Stimulated activated CD4-positive, alpha-beta T cell treated with anti-CD3 and anti-CD28 coated beads, Interleukin-15, amount 100 ng/mL, for 24 hours (primary cell): ENCODE results near the gene CXCR5.

Experiments
- DNase-seq: peaks from one replicate; pipeline ENCODE4 v3.0.0-alpha.2; 2020

Gene CXCR5

DNA sequence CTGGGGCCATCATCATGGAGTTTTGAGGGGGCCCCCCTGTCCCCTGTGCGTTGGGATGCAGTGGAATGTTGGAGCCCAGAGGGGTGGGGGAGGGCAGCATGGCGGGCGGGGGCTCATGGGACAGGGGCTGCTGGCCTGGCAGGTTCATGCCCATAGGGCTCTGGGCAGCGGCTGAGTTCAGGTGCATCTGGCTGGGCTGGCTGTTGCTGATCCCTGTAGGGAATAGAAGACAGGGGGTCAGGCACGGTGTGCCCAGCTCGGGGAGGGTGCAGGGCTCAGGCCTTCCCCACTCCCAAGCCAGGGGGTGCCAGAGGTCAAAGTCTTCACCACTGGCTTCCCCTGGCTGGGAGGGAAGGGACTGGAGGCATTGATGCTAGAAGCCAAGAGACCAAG, 15.6 kb downstream of the CXCR5 start:
- no peak for DNase-seq

DNA sequence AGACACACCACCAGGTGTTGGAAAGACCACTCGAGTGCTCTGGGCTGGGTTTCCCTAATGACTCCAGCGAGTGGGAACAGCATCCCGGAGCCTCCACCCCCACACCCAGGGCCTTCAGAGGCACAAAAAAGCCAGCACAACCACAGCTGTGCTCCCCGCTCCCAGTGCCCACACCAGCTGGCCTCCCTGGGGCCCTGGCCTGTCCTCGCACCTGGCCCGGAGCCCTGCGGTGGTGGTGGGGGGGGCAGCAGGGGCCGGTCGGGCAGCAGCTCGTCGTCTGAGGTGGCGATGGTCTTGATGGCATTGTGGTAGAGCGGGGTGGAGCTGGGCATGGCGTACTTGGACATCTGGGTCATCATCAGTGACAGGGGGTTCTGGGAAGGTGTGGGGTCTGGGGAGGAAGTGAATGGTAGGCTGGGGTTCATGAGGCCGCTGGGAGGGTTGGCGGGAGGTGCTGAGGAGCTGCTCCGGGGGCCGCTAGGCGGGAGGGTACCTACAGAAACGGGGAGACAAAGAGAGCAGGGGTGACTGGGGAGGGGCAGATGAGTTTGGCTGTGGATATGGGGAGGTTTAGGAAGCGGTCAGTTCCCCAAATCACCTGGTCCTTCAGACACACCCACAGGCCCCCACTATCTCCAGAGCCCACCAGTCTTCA, 16.1 kb downstream of the CXCR5 start:
- DNase-seq, result no peak

DNA sequence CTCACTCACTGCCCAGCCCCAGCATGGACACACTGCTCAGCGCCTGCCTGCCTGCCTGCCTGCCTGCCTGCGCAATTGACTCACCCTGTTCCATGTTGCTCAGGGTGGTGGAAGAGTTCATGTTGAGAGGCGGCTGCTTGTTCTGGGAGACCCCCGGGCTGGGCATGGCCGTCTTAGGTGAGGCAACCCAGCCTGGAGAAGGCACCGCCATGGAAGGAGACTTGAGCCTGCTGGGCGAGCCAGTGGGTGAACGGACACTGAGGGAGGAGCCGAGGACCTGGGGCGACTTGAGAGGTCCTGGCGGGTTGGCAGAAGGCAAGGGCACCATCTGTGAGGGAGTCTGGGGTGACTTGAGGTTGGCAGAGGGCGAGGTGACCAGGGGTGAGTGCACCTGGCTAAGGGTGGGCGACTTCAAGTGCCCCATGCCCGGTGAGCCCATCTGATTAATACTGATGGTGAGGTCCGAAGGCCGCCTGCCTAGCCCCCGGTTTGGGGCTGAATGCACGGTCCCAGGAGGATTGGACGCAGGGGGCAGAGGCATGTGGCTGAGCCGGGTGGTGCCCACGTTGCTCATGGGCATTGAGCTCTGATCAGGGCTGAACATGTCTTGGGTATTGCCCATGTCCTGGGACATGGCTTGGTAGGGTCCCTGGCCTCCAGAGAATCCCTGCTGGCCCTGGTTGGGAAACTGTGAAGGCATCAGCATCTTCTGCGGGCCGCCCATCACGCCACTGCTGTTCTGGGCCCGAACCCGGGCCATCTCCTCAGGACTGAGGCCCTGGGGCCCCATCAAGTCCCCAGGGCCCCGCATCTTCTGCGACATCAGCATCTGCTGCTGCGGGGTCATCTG, 17.1 kb downstream of the CXCR5 start:
- DNase-seq, result no peak

DNA sequence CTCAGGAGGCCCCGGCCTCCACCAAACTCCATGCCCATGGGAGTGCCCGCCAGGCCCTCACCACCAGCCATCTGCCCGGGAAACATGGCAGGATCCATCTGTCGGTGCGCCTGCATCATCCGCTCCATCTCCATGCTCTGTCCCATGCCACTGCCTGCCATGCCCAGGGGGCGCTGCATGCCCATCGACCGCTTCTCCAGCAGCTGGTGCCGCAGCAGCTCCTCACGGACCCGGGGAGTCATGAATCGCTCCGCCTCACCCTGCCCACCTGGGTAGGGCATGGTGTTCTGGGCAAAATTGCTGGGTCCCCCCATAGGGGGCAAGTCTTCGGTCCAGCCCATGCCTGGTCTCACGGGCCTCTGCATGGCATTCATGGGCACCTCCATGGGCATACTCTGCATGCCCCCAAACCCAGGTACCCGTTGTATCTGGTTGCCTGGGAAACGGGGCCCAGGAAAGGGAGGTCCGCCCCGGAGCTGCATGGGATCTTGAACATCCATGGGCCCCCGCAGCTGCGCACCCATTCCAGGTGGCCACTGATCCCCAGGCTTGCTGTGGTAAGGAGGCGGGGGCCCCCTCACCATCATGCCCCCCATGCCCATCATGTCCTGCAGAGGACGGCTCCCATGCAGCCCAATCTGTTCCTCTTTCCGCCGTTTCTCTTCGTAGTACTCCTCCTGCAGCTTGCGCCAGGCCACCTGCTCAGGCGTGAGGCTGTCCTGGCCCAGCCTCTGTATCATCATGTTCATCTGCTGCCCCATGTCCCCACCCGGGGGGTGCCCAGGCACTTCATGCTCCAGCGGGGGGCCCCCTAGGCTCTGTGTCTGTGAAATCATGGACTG, 18.0 kb downstream of the CXCR5 start:
- DNase-seq, result no peak

DNA sequence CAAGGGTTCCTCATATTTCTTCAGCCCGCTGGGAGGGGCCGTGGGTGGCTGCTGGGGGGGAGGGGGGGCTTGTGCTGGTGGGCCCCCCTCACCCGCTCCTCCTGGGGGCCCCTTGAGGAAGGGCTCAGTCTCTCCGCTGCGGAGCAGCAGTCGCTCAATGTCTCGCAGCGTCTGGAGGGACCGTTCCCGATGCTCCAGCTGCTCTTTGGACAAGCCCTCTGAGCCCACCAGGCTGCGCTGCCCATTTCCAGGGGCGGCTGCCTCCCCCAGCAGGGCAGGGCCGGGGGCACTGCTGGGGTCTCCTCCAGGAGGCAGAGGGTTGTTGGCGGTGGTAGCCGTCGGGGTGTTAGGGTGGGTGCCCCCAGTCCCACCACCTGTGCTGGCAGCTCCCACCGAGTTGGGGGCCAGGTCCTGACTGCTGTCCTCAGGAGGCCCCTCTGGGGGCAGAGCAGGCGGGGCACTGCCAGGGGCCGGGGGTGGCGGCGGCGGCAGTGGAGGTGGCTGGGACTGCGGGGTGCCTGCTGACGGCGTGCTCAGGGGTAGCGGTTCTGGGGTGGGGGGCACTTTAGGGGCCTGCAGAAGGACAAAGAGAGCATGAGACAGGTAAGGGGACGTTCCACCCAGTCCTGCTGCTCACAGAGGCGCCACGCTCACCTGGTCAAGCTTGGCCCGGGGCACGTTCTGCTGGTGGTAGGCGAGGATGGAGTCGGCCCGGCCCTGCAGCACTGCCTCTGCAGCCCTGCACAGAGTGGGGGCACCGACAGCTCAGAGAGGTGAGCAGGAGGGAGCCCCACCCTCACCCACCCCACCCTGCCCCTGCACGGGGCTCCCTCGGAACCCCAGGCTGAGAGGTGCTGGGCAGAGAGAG, 18.9 kb downstream of the CXCR5 start:
- no peak for DNase-seq

DNA sequence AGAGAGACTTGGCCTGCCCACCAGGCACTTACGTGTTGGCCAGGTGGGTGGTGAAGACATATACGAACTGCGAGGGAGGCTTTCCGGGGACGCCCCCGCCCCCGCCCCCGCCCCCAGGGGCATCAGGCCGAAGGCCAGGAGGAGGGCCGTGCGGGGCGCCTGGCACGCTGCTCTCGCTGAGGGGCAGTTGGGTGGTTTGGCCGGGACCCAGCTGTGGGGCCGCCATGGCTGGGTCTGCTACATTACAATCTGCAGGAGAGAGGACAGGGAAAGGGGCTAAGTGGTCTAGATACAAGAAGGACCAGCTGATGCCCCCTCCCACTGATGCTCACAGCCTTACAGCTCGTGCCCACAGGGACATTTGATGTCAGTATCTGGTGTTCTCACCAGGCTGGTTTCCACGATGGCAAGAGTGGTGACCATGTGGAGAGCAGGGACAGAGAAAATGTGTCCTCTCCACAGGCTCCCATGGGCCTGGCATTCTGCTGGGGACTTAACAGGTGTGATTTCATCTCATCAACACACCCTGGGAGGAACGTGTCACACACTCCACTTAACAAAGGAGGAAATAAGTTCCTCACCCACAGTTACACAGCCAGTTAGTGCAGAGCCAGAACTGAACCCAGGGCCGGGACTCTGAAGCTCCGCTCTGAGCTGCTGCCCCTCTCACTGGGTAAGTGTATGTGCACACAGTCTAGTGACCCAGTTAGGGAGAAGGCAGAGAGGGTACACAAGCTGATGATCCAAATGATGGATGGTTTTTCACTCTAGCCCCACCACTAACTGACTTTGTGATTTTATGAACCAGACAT, 19.7 kb downstream of the CXCR5 start:
- no peak for DNase-seq

DNA sequence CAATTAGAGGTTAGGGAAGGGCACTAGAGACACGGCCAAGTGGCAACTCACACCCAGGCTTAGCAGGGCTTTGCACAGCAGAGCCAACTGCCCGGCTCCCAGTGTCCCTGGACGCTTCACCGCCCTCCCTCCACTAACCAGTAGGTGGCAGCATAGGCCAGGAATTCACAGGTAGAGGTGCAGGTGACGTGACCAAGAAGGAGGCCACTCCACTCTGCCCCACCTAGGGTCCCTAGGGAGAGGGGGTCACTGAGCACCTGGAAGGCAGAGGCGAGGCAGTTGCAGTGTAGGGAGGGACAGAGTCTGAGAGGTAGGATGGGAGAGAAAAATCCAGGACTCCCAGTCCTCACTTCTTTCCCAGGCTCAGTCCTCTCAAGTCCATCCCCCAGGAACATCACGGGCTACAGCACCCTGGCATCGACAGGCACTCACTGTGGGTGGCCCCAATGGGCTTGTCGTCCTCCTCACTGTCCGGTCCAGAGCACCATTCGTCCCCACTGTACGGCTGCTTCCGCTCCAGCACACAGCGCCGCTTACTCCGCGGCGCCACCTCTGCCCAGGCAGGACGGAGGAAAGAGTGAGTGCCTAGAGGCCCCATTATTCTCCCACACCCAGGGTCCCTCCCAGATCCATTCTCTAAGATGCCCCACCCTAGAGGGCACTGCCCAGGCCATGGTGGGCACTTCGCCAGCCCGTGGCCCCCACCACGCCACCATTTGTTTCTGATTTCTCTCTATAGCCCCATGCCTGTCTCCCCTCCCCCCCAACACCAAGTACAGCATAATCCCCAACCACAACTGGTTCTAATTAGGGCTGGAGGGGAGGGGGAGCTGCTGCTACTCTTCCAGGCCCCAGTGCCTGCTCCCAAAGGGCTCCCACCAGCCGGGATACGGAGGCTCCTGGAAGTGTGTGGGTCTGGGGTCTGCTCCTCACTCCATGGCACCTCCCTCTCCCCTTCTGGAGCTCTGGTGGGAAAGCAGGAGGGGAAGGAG, 23.7 kb downstream of the CXCR5 start:
- DNase-seq, result peak; percentile 90

DNA sequence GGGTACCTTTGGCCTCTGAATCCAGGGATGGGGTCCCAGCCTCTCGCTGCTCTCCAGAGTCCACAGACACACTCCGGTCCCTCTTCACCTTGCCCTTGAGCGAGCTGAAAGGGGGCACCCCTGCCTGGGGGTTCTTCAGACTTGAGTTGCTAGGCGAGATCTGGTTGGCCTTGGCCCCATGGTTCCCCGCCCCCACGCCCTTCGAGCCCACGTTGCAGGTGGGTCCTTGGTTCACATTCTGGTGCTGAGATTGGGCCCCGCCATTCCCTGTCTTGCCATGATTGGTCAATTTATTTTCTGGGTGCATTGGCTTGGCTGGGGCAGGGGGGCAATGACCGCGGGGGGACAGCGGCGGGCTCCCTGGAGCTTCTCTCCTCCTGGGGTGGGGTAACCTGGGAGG, 24.6 kb downstream of the CXCR5 start:
- no peak for DNase-seq

DNA sequence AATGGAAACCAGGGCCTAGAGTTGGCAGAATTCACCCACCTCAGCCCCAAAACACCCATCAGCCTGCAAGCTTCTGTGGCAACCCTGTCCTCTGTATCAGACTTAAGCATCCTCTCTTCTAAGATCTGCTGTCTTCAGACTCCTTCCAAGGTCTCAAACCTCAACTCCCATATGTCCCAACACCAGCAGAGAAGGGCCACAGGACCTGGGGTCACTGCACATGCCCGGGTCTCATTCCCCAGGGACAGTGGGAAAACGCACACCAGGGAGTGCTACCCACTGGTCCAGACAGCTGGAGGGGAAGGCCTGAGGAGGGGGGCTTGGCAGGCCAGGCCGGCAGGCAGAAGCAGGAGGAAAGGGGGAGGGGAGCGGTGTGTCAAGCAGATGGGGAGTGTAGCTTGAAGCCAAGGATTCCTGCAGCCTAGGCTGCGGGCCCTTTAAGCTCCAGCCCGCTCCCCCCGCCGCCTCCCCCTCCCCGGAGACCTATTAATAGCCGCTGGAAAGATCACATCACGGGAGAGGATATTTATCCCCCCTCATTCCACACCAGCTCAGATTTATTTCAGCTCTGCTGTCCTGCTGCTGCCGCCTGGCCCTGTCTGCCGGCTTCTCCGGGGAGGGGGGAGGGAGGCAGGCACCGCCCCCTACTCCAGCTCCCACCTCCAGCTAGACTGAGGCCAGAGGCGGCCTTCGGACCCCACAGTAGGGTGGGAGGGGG, 25.4 kb downstream of the CXCR5 start:
- no peak for DNase-seq

DNA sequence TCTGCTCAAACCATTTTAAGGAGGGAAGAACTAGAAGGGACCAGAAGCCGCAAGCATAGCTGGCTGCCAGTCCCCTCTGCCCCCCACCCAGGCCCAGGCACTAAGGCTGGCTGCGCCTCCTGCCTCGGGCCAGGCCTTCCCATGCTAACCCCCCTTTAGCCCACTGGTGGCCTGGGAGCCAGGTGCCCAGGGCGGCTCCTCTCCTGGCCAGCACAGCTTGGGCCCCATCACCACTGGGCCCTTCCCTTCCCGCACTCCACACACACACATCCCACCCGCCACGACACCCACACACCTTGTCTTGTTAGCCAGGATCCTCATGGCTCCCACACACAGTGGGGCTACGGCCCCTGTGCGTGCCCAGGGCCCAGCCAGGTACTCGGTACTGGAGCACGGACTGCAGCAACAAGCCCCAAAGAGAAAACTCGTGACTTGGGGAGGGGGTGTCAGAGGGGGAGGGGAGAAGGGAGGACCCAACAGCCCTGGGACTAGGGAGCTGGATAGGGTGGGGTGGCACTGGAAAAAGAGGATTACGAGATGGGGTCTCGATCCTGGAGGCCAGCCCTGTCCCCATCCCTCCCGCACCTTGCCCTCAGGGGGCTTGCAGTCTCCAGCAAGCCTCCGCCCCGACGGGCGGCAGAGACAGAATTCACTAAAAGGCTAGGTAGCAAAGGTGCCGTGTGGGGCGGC, 26.1 kb downstream of the CXCR5 start:
- no peak for DNase-seq

DNA sequence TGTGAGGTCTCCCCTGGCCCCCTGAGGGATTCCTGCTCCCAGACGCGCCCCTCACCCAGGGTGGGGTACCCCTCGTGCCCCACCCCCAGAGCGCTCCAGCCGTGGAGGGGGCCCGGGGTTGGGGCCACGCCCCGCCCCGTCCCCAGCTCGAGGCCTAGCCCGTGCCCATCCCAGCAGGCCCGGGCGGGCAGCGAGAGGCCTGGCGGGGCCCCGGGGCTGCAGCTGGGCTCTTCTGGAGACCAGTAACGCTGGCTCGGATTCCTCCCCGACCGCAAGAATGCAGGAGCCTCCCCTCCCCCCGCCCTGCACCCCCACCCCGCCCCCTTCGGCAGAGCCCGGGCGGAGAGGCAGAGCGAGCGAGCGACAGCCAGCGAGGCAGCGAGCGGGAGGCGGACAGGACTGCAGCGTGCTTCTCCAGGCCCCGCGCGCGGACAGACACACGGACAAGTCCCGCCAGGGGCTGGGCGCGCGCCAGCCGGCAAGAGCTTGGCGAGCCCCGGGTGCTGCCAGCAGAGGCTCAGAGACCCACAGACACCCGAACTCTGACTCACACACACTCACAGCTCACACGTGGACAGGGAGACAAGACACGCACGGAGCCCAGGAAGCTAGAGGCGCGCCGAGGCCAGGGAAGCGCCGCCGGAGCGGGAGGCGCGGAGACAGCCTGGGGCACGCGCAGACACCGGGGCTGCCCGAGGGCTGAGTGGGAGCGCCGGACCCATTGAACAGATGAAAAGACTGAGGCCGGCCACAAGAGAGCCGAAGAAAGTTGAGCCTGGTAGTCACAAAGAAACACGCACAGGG, 26.8 kb downstream of the CXCR5 start:
- peak; percentile 56 for DNase-seq

DNA sequence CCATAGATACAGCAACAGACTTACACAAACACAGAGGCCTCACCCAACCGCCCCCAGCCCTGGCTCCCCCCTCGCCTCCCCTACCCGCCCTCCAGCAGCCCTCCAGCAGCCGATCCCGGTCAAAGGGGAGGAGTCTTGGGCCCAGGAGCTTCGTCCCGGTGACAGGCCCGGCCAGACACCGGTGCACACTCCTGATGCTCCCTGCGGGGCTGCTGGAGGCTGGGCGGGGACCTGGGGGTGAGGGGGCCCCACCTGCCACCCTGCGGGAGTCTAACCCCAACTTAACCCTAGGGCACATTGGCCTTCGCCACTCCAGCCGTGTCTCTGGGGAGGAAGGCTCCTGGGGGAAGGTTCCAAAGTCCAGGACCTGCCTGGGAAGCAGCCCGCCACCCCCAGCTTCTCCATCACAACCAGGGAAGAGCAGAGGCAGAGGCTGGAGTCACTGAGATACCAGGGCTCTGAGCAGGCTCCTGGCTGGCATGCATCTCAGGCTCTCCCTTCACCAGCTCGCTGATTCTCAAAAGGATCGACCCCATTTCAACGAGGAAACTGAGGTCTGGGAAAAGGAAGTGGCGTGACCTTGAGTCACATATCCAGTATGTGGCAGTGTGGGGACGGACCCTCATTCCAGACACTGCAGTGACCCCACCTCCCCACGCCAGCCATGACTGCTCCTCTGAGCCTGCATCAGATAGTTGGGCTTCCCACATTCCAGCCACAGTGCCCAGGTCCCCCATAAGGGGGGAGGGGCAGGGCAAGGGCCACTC, 27.6 kb downstream of the CXCR5 start:
- peak; percentile 35 for DNase-seq

DNA sequence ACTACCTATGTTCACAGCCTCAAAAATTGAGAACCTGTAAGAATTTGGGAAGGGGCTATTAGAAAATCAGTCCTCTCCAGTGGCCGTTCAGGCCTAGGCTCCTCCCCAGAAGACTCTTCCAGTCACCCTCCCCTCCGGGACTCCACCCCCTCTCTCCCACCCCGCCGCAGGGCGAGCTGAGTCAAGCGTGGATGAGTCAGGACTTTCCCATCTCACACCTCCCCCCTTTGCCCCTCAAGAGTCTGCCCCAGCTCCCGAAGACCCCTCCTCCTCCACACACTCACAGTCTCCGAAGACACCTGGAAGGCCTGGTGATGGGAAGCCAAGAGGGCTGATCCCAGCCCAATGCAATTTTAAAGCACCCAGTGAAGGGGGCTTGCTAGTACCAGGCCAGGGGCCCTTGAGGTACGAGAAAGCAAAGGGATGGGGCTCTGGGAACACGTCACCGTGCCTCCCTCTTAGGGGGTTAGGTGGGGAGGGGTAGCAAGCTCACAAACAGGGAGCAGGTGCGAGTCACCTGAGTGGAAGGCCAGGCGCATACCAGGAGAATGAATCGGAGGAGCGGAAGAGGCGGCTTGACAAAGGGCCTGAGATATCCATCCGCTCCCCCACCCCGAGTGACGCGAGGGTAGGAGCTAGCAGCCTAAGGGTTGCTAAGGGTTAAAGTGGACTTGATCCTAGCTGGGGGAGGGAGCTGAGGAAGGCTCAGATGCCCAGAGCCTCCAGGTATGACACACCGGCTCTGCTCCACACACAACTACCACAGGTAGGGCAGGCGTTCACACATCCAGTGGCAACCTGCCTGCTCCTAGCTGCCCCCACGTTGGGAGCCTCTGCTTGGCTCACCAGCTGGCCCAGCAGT, 28.4 kb downstream of the CXCR5 start:
- DNase-seq, result peak; percentile 89

DNA sequence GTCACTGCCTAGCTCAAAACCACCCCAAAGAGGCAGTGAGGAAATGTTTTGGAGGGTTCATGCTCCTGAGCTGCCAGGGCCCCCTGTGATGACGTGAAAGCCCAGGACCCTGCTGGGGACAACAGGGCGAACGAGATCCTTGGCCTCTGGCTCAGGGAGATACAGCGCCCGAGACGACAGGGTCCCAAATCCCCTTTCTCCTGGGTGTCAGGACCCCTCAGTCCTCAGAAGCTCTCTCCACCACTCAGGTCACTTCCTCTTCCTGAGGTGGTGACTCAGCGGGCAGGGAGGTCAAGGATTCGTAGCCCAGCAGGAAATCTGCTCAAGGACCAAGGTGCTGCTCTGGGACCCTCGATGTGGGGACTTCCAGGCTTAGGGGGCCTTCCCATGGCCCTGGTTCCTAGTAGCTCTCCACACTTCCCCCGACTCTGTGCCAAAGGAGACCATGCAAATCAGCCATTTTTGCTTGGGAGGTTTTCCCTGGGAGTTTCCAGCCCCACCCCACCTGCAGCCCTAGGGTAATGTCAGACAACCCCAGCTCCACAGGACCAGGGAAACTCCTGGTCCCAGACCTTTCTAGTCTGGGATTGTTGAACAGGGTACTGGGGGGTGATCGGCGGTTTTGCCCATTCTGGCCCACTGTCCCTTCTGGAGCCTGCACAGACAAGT, 29.2 kb downstream of the CXCR5 start:
- no peak for DNase-seq

DNA sequence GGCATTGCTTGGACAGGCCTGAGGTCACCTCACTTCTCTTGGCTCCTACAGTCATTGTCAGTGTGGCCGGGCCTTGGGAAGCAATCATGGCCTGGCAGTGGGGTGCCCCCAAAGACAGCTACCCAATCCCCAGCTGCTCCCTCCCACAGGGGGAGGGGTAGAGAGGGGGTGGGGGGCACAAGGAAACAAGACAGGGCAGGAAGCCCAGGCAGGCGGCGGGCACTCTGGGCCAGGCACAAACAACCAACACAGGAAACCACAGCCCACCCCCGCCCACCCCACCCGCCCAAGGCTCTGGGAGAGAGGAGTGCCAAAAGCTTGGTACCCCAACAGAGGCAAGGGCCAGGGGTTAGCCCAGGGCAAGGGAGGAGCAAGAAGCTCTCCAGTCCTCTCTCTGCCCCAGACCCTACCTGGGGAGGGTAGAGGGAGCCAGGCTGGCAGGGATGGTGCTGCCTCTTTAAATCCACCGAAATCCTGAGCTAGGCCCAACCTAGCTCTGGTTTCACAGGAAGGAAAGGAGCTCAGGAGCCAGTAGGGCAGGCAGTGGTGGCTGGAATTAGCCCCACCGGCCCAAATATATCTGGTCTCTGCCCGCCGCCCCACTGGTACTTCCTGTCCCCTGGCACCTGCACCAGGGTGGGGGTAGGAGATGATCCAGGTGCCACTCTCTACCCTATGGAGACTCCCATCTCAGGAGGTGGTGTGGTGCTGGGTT, 29.9 kb downstream of the CXCR5 start:
- DNase-seq, result peak; percentile 34
